Measurements from ENCODE around the gene TBL1X. TPM values are rescaled to one million over a fixed set of nuclear protein-coding genes. Genes with fewer than 3 reads are reported as not detected.

Gene TBL1X
- total and polyA plus RNA-seq, 2 donors, result 19.8 to 26.1 TPM

GRCh38 chrX:9704876-9705465, 240.1 kb downstream of the TBL1X start:
- WGBS, result 94% methylated on average over 6 of the region's 6 CpGs
- no peak for DNase-seq (ENCODE audit: extremely low spot score)

GRCh38 chrX:9706421-9706820, 241.6 kb downstream of the TBL1X start:
- H3K4me3 ChIP-seq (ENCODE audit: low read depth, low read length), result no peak overlapping the region
- no peak overlapping the region for H3K27ac ChIP-seq (ENCODE audit: low read depth)
- no peak for DNase-seq (ENCODE audit: extremely low spot score)
- H3K4me1 ChIP-seq (ENCODE audit: insufficient read depth), result no peaks in the 10 kb centered on the region
- 78% methylated on average over 4 of the region's 4 CpGs for WGBS
- H3K36me3 ChIP-seq (ENCODE audit: insufficient read depth), result no peaks in the 10 kb centered on the region

More at GRCh38 chrX:9704876-9705465, 240.1 kb downstream of the TBL1X start:
- H3K27ac ChIP-seq (ENCODE audit: low read depth), result no peak overlapping the region
- no peaks in the 10 kb centered on the region for H3K36me3 ChIP-seq (ENCODE audit: insufficient read depth)
- H3K4me1 ChIP-seq (ENCODE audit: insufficient read depth), result no peaks in the 10 kb centered on the region
- no peak overlapping the region for H3K4me3 ChIP-seq (ENCODE audit: low read depth, low read length)

GRCh38 chrX:9707306-9708033, 242.6 kb downstream of the TBL1X start:
- no peaks in the 10 kb centered on the region for H3K4me1 ChIP-seq (ENCODE audit: insufficient read depth)
- H3K27ac ChIP-seq (ENCODE audit: low read depth), result no peak overlapping the region
- 74% methylated on average over 13 of the region's 13 CpGs for WGBS
- H3K4me3 ChIP-seq (ENCODE audit: low read depth, low read length), result no peak overlapping the region
- H3K36me3 ChIP-seq (ENCODE audit: insufficient read depth), result peaks cover 3% of the 10 kb centered on the region
- DNase-seq (ENCODE audit: extremely low spot score), result no peak

- Histone ChIP-seq H3K4me1 (ENCODE audit: insufficient read depth) (no peaks in the 10 kb centered on the region), H3K27ac (ENCODE audit: low read depth) (no peak overlapping the region), H3K4me3 (ENCODE audit: low read depth, low read length) (no peak overlapping the region), H3K36me3 (ENCODE audit: insufficient read depth) (peaks cover 3% of the 10 kb centered on the region)
- no peak for DNase-seq (ENCODE audit: extremely low spot score)
- whole genome bisulfite sequencing, result 94% methylated on average over 10 of the region's 10 CpGs
Measured at GRCh38 chrX:9708086-9708485, 243.2 kb downstream of the TBL1X start.

GRCh38 chrX:9708923-9709553, 244.2 kb downstream of the TBL1X start:
- H3K36me3 ChIP-seq (ENCODE audit: insufficient read depth), result peaks cover 3% of the 10 kb centered on the region
- no peaks in the 10 kb centered on the region for H3K4me1 ChIP-seq (ENCODE audit: insufficient read depth)
- H3K4me3 ChIP-seq (ENCODE audit: low read depth, low read length), result no peak overlapping the region
- 28% methylated on average over 17 of the region's 17 CpGs for WGBS
- peak; percentile 6 for DNase-seq (ENCODE audit: extremely low spot score)
- H3K27ac ChIP-seq (ENCODE audit: low read depth), result no peak overlapping the region

GRCh38 chrX:9710332-9710731, 245.5 kb downstream of the TBL1X start:
- no peaks in the 10 kb centered on the region for H3K4me1 ChIP-seq (ENCODE audit: insufficient read depth)
- H3K36me3 ChIP-seq (ENCODE audit: insufficient read depth), result peaks cover 3% of the 10 kb centered on the region
- no peak overlapping the region for H3K4me3 ChIP-seq (ENCODE audit: low read depth, low read length)
- DNase-seq (ENCODE audit: extremely low spot score), result no peak
- no peak overlapping the region for H3K27ac ChIP-seq (ENCODE audit: low read depth)
- WGBS, result 91% methylated on average over 8 of the region's 8 CpGs

- Histone ChIP-seq H3K27ac (ENCODE audit: low read depth) (no peak overlapping the region), H3K4me3 (ENCODE audit: low read depth, low read length) (no peak overlapping the region), H3K4me1 (ENCODE audit: insufficient read depth) (no peaks in the 10 kb centered on the region), H3K36me3 (ENCODE audit: insufficient read depth) (peaks cover 2% of the 10 kb centered on the region)
- WGBS, result 98% methylated on average over 21 of the region's 21 CpGs
- DNase-seq (ENCODE audit: extremely low spot score), result no peak
Measured at GRCh38 chrX:9717376-9717775, 252.5 kb downstream of the TBL1X start.

GRCh38 chrX:9724711-9725110, 259.9 kb downstream of the TBL1X start:
- 88% methylated on average over 2 of the region's 2 CpGs for WGBS
- Histone ChIP-seq H3K27ac (ENCODE audit: low read depth) (no peak overlapping the region), H3K36me3 (ENCODE audit: insufficient read depth) (no peaks in the 10 kb centered on the region), H3K4me3 (ENCODE audit: low read depth, low read length) (no peak overlapping the region), H3K4me1 (ENCODE audit: insufficient read depth) (no peaks in the 10 kb centered on the region)
- no peak for DNase-seq (ENCODE audit: extremely low spot score)

- DNase-seq (ENCODE audit: extremely low spot score), result no peak
- Histone ChIP-seq H3K27ac (ENCODE audit: low read depth) (no peak overlapping the region), H3K4me1 (ENCODE audit: insufficient read depth) (no peaks in the 10 kb centered on the region), H3K4me3 (ENCODE audit: low read depth, low read length) (no peak overlapping the region), H3K36me3 (ENCODE audit: insufficient read depth) (no peaks in the 10 kb centered on the region)
- WGBS, result 97% methylated on average over 3 of the region's 3 CpGs
Measured at GRCh38 chrX:9728261-9728660, 263.4 kb downstream of the TBL1X start.

- no peak overlapping the region for H3K4me3 ChIP-seq (ENCODE audit: low read depth, low read length)
- H3K4me1 ChIP-seq (ENCODE audit: insufficient read depth), result no peaks in the 10 kb centered on the region
- H3K36me3 ChIP-seq (ENCODE audit: insufficient read depth), result no peaks in the 10 kb centered on the region
- WGBS, result 83% methylated on average over 5 of the region's 5 CpGs
- H3K27ac ChIP-seq (ENCODE audit: low read depth), result no peak overlapping the region
- DNase-seq (ENCODE audit: extremely low spot score), result no peak
Measured at GRCh38 chrX:9729171-9729885, 264.5 kb downstream of the TBL1X start.

- Histone ChIP-seq H3K36me3 (ENCODE audit: insufficient read depth) (no peaks in the 10 kb centered on the region), H3K4me3 (ENCODE audit: low read depth, low read length) (no peak overlapping the region), H3K27ac (ENCODE audit: low read depth) (no peak overlapping the region), H3K4me1 (ENCODE audit: insufficient read depth) (no peaks in the 10 kb centered on the region)
- WGBS, result 80% methylated on average over 2 of the region's 3 CpGs
- DNase-seq (ENCODE audit: extremely low spot score), result no peak
Measured at GRCh38 chrX:9730078-9730477, 265.2 kb downstream of the TBL1X start.

- H3K27ac ChIP-seq (ENCODE audit: low read depth), result no peak overlapping the region
- no peak overlapping the region for H3K4me3 ChIP-seq (ENCODE audit: low read depth, low read length)
- no peaks in the 10 kb centered on the region for H3K36me3 ChIP-seq (ENCODE audit: insufficient read depth)
- H3K4me1 ChIP-seq (ENCODE audit: insufficient read depth), result no peaks in the 10 kb centered on the region
- 79% methylated on average over 1 of the region's 1 CpG for WGBS
- DNase-seq (ENCODE audit: extremely low spot score), result no peak
Measured at GRCh38 chrX:9730752-9731151, 265.9 kb downstream of the TBL1X start.

- no peak overlapping the region for H3K4me3 ChIP-seq (ENCODE audit: low read depth, low read length)
Measured at GRCh38 chrX:9737363-9737762, 272.5 kb downstream of the TBL1X start.

More at GRCh38 chrX:9737363-9737762, 272.5 kb downstream of the TBL1X start:
- WGBS, result 79% methylated on average over 7 of the region's 7 CpGs
- Histone ChIP-seq H3K4me1 (ENCODE audit: insufficient read depth) (no peaks in the 10 kb centered on the region), H3K36me3 (ENCODE audit: insufficient read depth) (no peaks in the 10 kb centered on the region), H3K27ac (ENCODE audit: low read depth) (no peak overlapping the region)
- DNase-seq (ENCODE audit: extremely low spot score), result no peak

All from urinary bladder (tissue), 4 donors.